Caki2 (cell line): ENCODE results near the gene VIPR2. TPM values are rescaled to one million over a fixed set of nuclear protein-coding genes. Genes with fewer than 3 reads are reported as not detected.
"Not testable (repeated sequence)": the region's sequence is repeated elsewhere in the genome, so short reads cannot be mapped to it uniquely, and the experiment has no call there.

Source experiments
- DNase-seq: peaks from one replicate; pipeline ENCODE4 v3.0.0-alpha.2; 2015; ENCODE audit warnings: low read depth
- in situ Hi-C: cut with HindIII; loops from 2 replicates; pipeline ENCODE4 v1.10.0; 2016; ENCODE audit warnings: low sequenced_read_pairs, low pct_unique_long_range_greater_than_20kb, mixed read lengths
- total RNA-seq: library from RNA; depleted of rRNA; stranded (reverse); fragments of >200 nt; shearing (Covaris generic); gene quantifications from 2 replicates; pipeline ENCODE4 v1.2.3, GENCODE V29; 2014; ENCODE audit warnings: low replicate concordance

VIPR2 gene
- total RNA-seq, 1 experiment from 2014 or later, result not detected

DNA sequence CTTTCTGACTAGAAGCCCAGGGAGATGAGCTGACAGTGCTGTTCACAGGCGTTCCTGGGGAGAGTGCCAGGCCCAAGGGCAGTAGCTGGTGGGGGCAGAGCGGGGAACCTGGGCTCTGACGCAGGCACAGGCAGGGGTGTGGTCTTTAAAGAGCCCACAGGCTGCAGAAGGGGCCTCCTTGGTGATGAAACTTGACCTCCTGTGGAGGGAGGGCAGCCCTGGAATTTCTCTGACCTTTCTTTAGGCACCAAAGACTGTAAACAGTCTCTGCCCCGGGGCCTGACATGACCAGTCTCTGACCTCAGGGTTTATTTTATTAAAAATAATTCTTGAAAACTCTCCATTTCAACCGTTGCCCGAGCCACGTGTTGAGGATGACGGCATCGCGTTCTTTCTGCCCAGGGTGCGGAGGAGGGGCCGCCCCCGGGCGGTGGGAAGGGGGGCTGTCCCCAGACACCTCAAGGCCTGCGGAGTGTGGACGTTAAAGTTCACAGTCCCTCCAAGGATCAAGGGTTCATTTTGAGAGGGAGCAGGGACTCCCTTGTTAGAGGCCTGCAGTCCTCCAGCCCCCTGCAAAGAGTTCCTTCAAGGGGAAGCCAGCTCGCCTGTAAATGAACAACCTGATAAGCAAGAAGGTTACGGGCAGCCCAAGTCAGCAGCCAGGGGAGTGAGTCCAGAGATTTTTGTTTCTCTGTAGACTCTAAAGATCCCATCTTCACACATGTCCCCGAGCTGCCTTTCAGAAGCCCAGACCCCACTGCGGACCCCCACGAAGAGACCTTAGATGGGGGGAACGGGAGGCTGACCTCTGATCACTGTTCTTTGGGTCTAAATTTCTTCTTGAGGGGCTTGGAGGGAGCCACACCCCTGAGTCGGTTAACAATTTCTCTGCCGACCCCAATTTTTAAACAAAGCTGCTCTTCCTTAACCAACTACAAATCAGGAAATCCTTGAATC lies 128.9 kb downstream of the VIPR2 start:
- in situ Hi-C loops, result no loop called here
- no peak for DNase-seq

DNA sequence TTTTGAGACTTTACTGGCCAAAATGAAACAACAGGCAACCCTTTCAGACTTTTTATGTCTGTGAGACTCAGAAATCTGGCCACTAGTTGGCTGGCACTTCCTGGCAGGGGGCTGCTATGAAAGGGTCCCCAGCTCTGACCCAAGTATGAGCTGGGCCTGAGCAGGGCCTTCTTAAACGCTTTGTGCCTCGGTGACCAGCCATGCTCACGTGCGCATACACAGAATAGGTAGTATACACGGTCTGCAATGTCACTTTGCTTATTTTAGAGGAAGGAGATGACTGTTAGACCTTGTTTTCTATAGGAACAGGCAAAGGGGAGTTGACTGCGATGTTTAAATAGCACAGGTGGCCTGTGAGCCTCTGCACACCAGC lies 129.6 kb downstream of the VIPR2 start:
- in situ Hi-C loops, result no loop called here
- DNase-seq, result no peak

DNA sequence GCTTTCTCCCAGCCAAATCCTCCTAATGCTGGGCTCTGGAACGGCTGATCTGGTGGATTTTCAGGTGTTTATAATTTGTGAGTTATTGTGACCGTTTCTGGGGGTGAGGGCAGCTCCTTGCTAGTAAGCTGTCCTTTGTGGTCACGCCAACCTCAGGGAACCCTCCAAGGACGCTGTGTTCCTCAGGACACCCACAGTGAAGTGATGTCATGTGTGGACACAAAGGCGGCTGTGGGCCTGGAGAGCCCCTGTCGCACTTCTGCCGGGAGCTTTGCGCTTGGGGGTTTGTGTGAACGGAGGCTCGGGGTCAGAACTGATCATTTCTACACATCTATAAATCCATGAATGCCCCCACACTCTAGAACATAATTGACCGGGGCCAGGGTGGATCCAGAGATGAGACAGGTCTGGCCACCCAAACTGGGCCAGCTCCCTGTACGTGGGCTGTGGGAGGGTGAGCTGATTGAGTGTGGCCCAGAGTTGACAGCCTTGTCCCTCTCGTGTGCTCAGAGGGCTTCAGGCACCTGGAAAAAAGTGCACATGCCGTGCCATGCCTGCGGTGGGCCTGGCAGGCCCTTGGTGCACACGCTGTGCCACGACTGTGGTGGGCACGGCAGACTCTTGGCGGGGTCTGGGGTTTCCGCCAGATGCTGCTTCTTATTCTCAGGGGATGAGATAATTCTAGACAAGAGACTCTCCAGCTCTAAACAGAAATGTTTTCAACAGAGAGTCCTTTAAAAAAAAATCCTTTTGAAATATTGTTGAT lies 130.2 kb downstream of the VIPR2 start:
- DNase-seq, result no peak
- in situ Hi-C loops, result no loop called here

DNA sequence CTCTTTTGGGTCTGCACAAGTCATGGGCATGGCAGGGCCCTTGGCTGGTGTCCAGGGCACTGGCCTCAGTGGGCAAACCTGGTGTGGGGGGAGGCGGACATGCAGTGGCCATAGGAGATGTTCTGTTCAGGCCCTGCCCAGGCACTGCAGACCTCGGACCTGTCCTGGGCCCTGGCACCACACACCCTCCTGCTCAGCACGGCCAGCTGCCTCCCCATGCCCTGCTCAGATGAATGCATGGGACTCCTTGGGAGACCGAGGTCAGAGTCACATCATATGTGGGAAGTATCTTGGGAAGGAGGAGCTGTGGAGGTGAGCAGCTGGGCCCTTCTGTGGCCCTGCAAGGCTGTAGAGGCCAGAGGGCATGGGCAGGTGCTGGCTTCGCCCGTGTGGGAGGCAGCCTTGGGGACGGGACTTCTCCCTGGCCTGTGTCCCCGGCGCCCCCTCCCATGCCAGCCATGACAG lies 130.8 kb downstream of the VIPR2 start:
- in situ Hi-C loops, result no loop called here
- no peak for DNase-seq

DNA sequence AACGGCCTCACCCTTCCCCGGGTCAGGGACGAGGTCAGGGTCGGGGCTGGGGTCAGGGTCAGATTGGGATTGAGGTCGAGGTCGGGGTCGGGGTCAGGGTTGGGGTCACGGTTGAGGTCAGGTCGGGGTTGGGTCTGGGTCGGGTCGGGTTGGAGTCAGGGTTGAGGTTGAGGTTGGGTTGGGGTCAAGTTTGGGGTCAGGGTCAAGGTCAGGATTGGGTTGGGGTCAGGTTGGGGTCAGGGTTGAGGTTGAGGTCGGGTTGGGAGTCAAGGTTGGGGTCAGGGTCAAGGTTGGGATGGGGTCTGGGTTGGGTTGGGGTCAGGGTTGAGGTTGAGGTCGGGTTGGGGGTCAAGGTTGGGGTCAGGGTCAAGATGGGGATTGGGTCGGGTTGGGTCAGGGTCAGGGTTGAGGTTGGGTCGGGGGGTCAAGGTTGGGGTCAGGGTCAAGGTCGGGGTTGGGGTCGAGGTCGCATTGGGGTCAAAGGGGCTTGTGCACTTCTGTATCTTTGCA lies 131.4 kb downstream of the VIPR2 start:
- in situ Hi-C loops, result no loop called here
- DNase-seq, result no peak

DNA sequence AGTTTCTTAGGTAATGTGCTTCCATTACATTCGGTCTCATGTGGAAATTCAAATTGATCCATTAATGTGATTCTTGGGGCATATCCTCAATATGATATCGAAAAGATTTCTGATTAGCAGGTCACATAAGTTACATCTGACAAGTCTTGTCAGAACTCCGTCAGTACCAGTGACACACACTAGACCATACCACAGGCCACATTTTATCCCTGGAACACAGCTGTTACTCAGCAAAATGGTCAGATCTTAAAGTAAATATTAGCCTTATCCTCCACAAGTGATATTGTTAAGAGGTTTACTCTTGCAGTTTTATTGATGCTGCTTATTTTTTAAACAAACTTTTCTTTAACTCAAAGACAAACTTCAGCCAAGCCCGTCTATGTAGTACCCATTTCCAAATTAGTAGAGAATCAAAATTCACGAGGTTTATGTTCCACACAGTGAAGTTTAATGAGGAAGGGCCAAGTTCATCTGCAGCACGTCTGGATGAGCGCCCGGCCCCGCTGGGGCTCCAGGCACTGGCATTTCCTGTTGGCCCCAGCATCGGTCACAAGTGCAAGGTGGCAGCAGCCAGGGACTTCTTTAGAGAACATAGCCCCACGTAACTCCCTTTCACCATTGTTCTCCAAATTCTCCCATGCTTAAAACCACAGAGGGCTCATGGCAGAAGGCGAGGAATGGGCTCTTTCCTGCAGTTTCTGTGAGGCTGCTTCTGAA lies 132.2 kb downstream of the VIPR2 start:
- no peak for DNase-seq
- in situ Hi-C loops, result no loop called here

DNA sequence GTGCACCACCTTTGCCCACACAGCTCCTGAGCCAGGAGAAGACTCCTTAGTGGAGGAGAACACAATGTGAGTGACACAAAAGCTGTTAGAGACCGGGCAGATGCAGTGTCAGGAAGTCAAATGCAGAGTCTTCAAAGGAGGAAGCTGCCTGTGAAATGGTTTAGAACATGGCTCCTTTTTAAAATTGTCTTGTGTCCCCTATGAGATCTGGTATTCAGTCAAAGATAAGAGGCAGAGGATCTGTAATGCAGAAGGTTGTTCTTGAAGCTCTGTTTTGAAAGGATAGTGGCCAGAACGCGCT lies 133.0 kb downstream of the VIPR2 start:
- no peak for DNase-seq
- in situ Hi-C loops, result no loop called here

DNA sequence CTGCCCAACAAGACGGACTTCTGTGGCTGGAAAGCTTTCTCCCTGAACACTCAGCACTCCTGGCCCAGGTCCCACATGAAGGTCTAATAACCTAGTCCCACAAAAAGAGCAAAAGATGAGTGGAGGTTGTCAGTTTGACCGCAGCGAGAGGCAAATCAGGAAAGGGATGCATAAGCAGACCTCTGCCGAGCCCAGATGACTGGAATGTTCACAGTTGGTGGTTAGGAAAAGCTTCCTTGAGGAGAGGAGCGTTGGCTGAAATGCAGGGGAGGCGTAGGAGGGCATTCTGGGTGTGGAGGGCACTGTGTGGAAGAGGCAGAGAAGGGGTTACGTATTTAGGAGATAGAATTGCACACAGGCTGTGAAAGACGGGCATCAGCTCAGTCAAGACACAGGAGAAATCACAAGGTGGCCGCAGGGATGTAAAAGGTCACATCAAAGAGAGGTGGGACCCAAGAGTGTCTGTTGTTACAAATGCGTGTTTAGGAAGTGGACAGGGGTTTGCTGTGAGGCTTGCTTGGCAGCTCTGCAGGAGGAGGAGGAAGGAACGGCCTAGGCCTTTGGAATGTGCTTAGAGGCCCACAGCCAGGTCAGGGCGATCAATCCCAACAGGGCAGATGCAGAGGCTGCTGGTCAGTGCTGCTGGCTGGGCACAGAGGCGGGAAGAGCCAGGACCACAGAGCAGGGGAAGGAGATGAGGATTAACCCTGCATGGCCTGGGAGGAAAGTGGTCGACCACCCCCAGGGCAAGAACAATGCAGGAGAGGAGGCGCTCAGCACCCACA lies 133.5 kb downstream of the VIPR2 start:
- in situ Hi-C loops, result no loop called here
- no peak for DNase-seq

DNA sequence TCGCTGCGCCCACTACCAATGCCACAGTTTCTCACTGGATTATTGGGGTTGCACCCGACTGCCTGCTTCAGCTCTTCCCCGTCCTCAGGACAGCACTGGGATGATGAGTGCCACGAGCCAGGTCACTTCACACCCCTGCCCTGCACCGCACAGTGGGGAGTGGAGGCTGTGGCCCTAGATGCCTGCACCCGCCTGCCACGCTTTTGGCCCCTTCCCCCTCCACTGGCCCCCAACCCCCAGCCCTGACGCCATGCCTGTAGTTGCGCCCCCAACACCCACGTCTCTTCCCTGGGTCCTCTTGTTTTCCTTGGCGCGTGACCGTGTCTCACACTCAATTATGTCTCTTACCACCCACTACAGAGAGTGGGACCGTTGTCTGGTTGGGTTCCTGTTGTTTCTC lies 134.3 kb downstream of the VIPR2 start:
- in situ Hi-C loops, result no loop called here
- no peak for DNase-seq

DNA sequence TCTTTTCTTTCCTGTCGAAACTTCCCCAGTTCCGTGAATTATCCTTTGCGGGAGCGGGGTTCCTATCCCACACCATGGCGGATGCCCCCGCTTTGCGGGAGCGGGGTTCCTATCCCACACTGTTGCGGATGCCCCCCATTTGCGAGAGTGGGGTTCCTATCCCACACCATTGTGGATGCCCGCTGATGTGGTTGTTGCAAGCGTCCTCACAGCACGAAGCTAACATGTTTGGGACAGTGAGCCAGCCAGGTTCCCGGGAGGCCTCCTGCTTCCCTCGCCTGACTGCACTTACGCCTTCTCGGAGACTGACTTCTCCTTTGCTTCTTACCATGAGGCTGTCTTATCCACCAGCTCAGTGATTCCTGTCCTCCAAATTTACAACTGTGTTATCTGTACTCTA lies 134.7 kb downstream of the VIPR2 start:
- in situ Hi-C loops, result no loop called here
- DNase-seq, result no peak

DNA sequence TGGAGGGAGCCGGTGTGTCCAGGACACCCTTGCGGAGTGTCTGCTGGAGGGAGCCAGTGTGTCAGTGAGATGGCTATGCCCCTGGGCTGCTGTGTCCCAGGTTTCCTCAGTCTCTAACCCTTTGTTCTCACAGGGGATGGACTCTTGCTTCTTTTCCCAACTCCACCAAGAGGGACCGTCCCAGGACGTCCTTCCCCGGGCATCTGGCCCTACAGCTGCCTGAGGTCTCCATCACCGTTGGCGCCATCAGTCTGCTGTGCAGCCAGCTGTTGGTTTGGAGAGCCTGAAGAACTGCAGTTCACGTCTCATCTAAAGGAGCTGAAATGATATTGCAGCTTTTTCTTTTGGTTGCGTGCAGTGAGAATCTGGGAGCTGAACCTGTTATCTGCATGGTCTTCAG lies 136.2 kb downstream of the VIPR2 start:
- no peak for DNase-seq
- in situ Hi-C loops, result no loop called here

DNA sequence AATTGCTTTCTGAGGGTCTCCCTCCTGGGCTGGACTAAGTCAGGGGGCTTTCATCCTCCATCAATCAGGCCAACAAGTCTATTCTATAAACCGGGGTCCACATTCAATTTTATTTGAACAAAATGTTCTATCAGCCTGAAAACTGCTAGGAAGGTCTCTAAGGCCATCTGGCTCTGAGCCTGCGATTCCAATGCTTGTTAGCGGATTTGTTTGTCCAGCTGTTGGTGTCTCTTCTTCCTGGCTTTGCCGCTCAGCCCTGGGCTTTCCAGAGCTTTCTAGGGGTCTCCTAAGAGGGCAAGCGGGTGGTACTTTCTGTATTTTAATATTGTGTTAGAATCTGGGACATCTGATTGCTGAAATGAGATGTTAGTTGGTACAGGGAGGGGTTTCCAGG lies 136.7 kb downstream of the VIPR2 start:
- DNase-seq, result no peak
- in situ Hi-C loops, result no loop called here

DNA sequence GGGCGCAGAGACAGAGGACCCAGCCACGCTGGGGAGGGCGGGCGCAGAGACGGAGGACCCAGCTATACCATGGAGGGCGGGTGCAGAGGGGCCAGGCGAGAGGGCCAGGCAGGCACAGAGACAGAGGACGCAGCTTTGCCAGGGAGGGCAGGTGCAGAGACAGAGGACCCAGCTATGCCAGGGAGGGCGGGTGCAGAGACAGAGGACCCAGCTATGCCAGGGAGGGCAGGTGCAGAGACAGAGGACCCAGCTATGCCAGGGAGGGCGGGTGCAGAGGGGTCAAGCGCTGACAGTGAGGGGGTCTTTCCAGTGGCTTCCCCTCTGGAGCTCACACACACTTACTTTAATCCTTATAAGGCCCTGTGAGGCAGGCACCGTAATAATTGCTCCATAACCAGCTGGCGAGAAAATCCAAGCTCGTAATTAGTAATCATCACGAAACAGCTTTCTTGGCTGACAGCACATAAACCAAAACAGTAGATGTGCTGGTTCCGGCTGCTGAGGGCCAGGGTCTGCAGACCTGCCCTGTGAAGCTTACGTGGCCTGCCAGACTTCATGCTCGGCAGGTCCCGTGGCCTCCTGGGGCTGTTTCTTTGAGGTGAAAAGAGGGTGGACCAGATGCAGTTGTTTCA lies 137.2 kb downstream of the VIPR2 start:
- in situ Hi-C loops, result no loop called here
- no peak for DNase-seq

DNA sequence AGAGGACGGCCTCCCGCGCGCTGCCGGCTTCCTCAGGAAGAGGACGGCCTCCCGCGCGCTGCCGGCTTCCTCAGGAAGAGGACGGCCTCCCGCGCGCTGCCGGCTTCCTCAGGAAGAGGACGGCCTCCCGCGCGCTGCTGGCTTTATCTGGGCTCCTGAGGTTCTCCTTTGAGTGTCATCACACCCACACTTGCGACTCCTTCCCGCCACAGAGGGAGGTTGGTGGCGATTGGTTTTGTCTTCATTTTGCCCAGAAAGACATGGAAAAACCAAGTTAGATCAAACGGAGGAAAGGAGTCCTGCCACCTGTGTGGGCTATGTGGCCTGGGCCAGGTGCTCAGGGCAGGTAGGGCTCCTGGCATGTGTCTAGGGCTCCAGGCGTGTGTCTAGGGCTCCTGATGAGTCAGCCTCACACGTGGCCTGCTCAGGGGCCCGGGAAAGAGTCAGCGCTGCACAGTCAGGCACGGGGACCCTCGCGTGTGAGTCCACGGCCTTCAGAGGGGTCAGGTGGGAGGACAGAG lies 138.0 kb downstream of the VIPR2 start:
- in situ Hi-C loops, result no loop called here
- DNase-seq, result no peak

DNA sequence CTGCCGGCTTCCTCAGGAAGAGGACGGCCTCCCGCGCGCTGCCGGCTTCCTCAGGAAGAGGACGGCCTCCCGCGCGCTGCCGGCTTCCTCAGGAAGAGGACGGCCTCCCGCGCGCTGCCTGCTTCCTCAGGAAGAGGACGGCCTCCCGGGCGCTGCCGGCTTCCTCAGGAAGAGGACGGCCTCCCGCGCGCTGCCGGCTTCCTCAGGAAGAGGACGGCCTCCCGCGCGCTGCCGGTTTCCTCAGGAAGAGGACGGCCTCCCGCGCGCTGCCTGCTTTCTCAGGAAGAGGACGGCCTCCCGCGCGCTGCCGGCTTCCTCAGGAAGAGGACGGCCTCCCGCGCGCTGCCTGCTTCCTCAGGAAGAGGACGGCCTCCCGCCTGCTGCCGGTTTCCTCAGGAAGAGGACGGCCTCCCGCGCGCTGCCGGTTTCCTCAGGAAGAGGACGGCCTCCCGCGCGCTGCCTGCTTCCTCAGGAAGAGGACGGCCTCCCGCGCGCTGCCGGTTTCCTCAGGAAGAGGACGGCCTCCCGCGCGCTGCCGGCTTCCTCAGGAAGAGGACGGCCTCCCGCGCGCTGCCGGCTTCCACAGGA lies 138.6 kb downstream of the VIPR2 start:
- in situ Hi-C loops, DNase-seq: not testable (repeated sequence)

DNA sequence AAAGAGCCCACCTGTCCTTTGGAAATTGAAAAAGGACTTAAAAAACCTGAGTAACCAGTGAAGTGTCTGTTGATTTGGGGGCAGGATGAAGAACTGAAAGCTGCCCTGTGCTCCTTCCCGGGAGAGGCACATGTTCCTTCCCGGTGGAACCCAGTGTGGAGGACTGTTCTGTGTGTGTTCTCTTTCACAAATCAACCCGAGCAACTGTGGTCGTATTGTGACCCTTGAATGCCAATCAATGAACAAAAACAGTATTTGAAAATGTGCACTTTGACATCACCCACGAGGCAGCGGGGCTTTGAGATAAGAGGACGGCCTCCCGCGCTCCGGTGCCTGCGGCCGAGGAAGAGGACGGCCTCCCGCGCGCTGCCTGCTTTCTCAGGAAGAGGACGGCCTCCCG lies 139.0 kb downstream of the VIPR2 start:
- in situ Hi-C loops, result no loop called here
- no peak for DNase-seq

DNA sequence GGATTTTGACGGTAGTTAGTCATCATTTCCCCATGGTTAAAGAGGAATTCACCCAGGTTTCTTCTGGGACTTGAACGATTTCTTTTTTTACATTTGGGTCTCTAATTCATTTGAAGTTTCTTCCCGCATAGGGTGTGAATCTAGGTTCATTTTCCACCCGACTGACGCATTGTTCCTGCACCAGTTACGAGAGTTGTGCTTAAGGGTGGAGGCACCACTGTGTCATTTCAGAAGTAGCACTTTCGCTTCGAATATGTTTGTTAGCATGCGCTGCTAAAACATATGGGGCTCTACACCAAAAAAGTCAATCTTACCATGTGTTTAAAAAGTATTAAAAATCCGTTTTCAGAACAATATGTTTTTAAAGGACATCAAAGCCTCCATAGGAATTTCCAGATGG lies 140.3 kb downstream of the VIPR2 start:
- in situ Hi-C loops, result no loop called here
- DNase-seq, result no peak
